Stimulated activated naive CD8-positive, alpha-beta T cell treated with anti-CD3 and anti-CD28 coated beads, Interleukin-15, Interleukin-2, amounts not matched to agents 100 U/mL and 50 U/mL, for 24 hours (primary cell): ENCODE results near the gene MYO3B.
"Not testable (repeated sequence)": the region's sequence is repeated elsewhere in the genome, so short reads cannot be mapped to it uniquely, and the experiment has no call there.

Source experiments
- ATAC-seq: fragments of 150-1000 bp; cut with Tn5 transposase; one replicate; pipeline ENCODE4 v1.10.0; 2021
- DNase-seq: peaks from one replicate; pipeline ENCODE4 v3.0.0; 2021

Gene MYO3B

DNA sequence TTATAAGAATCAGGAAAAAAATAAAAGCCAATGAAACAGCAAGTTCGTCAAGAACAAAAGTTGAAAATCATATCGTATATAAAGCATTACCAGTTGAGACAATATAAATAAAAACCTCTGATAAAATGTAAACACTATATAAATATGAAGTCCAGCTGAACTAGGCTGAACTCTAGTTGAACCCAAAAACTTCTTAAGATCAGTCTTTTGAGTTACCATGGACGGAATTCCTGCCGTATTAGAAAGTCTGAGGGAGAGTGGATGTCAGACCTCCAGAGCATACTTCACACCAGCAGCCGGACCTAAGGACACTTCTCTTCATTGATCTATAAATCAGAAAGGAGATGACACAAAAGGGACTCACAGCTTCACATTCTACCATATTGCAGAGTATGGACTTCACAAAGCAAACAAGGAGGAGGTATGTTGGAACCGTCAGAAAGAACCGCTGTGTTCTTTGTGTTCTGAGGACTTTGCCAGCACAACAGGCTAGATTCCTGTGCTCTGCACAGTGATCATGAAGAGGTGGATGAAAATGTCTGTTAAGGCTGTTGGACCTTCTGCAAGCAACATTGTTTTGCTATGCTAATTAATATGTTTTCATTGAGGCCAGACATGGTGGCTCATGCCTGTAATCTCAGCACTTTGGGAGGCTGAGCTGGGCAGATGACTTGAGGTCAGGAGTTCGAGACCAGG, 469.9 kb downstream of the MYO3B start:
- no peak for ATAC-seq
- no peak for DNase-seq

DNA sequence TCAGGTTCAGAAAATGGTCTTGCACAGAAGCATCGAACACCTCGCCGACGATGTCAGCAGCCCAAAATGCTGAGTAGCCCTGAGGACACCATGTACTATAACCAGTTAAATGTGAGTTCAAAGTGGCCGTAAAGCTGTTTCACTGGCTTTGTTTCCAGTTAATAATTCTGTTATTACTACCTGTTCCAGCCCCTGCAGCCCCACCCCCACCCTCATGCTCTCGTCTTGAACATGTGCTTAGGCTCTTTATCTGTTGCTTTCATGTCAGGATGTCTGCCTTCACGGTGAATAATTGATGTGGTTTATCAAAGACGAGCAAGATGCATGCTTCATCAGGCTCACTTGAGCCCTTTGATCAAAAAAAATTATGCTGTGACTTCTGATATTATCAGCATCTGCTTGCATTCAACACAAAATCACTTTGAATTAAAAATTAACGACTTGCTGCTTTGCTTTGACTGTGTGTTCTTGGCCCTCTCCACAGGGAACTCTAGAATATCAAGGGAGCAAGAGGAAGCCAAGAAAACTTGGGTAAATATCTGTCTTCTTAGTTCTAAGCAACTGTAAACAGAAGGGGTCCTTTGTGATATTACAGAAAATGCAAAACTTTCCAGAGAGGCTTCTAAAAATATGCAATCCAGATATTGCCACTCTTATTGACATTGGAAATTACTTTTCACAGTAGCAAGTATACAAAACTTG, 473.8 kb downstream of the MYO3B start:
- peak; percentile 3 for DNase-seq

DNA sequence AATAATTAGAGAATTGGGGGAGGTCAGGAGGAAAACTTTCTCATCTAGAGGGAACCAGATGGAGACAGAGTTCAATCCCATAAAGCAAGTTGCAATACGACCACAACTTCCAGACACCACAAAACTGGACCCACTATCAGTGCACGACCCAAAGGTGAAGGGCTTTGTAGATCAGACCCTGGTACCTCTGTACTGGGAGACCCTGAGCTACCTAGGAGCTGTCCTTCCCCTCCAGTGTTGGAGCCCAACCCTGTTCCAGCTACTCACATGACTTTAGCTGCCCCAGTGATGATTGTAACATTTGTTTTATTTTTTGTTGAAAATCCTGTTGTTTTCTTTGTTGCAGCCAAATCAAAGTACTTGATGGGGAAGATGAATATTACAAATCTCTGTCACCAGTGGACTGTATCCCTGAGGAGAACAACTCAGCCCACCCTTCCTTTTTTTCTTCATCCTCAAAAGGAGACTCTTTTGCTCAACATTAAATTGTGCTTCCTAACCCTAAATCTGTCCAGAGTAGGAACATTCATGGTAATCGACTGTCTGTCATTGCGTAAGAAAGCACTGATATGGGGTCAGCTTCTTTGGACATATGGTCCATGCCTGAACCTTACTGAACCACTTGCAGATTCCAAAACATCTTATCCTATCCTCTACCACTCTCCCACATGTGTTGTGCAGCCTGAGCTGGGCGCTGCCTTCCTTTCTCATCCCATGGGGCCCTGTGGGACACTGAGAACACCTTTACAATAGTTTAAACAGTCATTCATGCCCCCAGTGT, 474.9 kb downstream of the MYO3B start:
- ATAC-seq (no peak), DNase-seq (no peak)

More for the DNA sequence above, 473.8 kb downstream of the MYO3B start:
- ATAC-seq, result no peak

DNA sequence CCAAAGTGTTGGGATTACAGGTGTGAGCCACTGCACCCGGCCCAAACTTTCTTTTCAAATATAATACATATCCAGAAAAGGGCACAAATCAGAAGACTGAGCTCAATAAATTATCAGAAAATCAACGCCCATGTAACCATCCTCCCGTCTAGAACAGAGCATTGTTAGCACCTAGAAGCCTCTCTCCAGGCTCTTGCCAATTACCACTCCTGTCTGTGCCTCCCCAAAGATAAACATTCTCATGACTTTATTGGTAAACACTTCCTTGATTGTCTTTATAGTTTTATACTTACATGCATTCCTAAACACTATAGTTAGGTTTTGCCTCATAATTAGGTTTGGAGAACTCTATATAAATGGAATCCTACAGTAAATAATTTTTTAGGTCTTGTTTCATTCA, 478.7 kb downstream of the MYO3B start:
- DNase-seq (no peak), ATAC-seq (no peak)

DNA sequence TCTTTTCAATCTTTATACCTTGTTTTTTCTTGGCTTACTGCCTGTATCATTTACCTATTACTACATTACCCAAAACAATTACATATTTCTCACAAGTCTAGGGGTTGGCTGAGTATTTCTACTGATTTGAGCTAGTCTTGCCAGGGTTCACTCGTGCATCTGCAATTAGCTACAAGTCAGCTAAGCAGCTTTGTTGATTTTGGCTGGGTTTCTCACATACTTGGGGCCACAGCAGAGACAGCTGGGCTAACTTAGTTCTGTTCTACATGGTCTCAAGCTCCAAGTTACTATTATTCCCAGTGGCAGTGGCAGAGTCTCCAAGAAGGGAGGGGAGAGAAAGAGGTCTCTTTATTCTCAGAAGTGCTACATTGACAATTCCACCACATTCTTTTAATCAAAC, 482.5 kb downstream of the MYO3B start:
- ATAC-seq (no peak), DNase-seq (no peak)

DNA sequence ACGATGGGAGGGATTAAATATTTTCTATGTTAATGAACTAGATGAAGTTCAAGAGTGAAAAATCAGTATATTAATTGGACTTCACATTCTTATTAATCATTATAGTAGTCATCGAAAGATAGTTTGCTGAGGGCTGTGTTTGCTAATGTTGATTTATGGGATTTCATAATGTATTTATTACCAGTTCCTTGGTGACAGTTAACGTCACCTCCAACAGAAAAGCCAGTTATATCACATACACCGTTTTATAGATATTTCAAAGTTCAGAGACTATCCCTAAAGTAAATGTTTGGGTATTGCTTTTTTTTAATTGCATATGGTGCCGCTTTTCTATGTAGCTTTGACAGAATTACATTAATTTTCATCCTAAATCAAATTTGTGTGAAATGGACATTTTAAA, 487.8 kb downstream of the MYO3B start:
- no peak for DNase-seq
- ATAC-seq, result no peak

DNA sequence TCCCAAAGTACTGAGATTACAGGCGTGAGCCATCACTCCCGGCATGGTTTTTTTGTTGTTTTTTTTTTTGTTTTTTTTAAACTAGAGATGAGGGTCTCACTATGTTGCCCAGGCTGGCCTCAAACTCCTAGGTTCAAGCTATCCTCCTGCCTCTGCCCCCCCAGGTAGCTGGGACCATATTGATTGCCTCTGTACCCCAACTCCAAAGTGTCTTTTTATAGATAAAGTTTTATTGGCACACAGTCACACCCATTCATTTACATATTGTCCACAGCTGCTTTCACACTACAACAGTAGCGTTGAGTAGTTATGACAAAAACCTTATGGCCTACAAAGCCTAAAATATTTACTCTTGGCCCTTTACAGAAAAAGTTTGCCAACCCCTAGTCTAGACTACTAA, 492.0 kb downstream of the MYO3B start:
- ATAC-seq (no peak), DNase-seq (no peak)

DNA sequence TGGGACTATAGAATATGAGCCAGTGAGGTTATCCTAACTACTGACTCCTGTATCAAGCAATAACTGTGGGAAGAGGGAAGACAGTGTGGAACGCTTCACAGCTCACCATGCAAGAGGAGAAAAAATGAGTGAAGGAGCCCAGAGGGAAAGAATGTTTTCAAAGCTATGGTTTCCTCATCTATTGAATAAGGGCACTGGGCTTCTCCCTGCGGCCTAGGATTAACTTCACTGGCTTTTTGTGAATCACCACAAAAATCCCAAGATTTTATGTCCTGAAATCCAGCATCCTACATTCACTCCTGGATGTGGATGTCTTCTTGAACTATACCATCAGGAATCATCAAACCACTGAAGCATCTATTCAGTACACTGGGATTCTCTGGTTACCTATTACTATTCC, 492.7 kb downstream of the MYO3B start:
- DNase-seq (no peak), ATAC-seq (no peak)

DNA sequence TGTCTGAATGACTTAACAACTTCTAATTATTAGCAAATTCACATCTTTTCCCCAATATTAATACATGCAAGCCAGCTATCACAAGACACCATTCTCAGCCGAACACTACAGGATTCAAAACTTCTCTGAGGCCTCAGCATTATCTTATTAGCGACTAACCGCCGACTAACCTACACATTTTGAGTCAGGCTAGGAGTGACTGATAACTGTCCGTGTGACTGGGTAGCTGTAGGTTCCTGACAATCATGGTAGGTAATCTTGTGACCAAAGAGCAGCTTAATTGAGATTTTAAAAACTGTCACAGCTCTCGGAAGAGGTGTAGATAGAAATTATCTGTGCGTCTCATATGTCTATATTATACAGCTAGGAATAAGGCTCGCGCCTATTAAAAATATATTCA, 493.1 kb downstream of the MYO3B start:
- no peak for ATAC-seq

DNA sequence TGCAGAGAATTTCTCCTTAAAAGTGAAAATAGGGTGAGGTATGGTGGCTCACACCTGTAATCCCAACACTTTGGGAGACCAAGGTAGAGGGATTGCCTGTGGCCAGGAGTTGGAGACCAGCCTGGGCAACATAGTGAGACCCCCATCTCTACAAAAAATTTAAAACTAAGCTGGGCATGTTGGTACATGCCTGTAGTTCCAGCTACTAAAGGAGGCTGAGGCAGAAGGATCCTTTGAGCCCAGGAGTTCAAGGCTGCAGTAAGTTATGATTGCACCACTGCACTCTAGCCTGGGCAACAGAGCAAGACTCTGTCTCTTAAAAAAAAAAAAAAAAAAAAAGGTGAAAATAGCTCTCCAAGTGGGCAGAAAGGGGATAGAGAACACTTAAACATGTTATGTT, 496.3 kb downstream of the MYO3B start:
- not testable (repeated sequence) for ATAC-seq, DNase-seq

More for the DNA sequence above, 493.1 kb downstream of the MYO3B start:
- DNase-seq, result no peak

DNA sequence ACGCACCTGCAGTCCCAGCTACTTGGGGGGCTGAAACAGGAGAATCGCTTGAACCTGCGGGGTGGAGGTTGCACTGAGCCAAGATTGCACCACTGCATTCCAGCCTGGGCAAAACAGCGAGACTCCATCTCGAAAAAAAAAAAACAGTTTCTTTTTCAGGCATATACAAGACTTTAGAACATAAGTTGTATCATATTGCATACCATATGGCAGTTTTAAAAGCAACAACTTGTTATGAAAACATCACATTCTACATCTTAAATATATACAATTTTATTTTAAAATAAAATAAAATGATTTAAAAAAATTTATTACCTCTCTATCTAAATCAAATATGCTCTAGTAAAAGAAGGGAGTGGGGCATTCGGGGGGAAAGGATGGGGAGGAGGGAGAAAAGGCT, 497.8 kb downstream of the MYO3B start:
- DNase-seq (no peak), ATAC-seq (no peak)

DNA sequence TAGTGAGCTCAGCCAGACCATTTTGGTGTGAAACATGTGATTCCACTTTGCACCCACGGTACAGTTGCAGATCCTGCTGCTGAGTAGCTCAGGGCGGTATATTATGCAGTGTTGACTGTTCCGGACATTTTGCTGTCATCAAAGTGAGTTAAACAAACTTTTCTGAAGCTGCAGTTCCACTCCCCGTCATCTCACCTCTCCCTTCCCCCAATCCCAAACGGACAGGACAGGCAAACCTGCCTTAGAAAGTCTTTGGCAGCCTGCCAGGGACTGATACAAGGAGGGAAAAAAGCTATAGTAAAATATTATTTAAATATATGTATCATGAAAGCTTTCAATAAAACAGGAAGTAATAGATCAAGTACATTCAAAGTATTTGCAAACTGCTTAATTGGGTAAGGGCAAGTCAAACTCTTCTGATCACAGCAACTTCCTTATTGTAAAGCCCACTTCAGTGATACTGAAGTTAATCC, 501.7 kb downstream of the MYO3B start:
- no peak for DNase-seq
- no peak for ATAC-seq

DNA sequence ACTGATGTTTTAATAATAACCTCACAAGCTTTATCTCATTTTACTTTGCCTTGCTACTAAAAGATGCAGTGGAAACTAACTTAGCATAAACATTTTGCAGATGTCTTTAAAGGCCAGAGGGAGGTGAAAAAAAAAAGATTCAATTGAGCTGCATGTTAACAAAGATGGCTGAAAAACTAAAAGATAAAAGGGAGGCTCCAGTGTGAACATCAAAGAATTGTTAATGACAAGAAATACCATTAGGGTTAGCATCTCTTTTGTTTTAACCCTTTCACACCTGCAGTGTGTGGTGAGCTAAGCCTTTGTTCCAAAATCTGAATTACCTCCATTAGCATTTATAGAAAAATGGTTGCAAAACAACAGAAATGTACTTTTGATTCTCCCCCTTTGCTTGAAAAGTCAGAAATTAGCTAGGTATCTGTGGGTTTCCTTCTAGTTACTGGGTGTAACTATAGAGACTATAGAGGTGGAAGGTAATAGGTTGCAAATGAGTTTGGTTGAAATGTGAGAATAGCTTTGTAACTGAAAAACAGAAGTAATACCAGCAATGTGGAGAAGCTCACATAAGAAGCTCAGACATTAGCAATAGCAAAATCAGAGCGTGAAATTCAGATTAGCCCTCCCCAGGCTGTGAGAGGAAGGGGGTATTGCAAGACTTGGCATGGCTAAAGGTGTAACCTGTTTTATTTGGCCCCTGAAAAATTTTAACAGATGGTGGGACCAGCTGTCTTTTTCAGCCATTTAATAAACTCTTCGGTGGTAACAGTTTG, 502.4 kb downstream of the MYO3B start:
- ATAC-seq (no peak), DNase-seq (no peak)

DNA sequence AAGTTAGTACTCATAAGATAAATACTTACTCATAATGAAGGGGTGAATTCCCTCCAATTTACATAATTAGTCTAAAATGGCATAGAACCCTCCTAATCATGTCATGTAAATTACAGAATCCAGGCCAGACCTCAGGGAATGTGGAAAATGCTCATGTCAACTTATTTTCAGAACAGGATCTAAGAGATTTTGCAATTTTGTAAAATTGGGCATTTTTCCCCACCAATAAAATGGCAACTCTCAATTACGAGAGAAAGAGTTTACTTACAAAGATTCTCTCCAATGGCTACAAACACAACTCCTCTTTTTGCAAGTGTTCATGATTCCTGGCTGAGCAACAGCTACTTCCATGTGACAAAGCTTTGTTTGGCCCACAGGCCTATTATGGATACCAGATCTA, 503.4 kb downstream of the MYO3B start:
- ATAC-seq (no peak), DNase-seq (no peak)

DNA sequence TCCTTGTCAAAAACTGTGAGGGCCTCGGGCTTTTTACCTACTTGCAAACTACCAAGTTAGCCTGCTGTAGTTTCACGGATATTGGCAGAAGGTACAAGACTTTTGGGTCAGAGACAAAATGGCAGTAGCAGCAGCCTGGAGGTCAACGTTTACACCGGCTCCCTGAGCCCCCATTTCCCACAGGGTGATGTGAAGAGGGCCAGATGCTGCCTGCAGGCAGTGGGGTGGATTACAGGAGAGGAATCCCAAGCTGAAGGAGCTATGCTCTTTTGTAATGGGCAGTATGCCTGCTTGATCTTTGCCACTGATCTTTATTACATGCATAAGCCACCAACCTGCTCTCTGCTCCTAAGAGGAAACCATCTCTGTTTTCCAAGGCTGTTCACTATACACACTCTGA, 507.6 kb downstream of the MYO3B start:
- no peak for ATAC-seq

DNA sequence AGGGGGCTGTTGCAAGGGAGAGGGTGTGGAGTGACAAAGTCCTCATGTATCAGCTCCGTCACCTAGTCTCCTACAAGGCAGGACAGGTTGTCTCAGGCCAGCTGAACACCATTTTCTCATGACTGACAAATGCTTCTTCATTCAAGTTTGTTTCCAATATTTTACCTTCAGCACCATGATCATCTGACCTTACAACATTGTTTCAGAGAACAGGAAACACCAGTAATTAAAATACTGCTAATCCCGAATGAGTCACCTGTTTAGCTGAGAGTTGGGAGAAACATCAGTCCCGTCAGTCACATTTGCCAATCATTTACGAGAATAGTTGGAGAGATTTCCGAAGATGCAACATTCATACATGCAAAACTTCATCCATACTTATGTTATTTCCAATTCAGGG, 511.5 kb downstream of the MYO3B start:
- DNase-seq, result no peak
- no peak for ATAC-seq

More for the DNA sequence above, 507.6 kb downstream of the MYO3B start:
- DNase-seq, result no peak

DNA sequence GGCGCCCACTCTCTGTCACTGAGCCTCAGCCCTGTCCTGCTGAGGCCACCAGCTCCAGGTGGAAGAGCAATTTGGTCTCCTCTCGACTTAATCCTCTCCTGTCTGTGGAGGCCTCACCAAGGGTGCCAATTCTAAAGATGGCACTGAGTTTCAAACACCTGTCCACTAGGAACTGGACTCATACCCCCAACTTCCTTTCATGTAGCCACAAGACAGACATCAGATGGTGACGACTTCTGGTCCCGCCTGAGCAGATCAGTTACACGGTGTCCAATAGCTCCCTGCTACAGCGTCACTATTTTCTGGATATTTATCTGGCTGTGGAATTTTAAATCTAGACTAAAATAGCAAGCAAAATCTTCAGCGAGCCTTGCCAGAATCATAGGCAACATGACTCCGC, 512.7 kb downstream of the MYO3B start:
- DNase-seq (no peak), ATAC-seq (no peak)

DNA sequence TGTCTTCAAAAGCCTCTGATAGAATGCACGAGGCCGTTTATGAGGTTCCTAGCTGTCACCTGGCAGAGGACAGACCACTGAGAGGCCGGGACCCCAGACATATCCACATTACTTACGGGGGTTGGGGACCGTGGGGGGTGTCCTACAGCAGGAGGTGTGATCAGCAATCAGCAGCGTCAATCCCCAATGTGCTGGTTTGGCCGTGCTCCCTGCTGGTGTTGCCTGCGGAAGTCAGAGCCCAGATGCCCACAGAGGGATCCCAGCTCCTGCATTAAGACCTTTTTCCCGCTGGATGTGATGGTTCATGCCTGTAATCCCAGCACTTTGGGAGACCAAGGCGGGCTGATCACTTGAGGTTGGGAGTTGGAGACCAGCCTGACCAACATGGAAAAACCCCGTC, 516.4 kb downstream of the MYO3B start:
- DNase-seq (no peak), ATAC-seq (no peak)

DNA sequence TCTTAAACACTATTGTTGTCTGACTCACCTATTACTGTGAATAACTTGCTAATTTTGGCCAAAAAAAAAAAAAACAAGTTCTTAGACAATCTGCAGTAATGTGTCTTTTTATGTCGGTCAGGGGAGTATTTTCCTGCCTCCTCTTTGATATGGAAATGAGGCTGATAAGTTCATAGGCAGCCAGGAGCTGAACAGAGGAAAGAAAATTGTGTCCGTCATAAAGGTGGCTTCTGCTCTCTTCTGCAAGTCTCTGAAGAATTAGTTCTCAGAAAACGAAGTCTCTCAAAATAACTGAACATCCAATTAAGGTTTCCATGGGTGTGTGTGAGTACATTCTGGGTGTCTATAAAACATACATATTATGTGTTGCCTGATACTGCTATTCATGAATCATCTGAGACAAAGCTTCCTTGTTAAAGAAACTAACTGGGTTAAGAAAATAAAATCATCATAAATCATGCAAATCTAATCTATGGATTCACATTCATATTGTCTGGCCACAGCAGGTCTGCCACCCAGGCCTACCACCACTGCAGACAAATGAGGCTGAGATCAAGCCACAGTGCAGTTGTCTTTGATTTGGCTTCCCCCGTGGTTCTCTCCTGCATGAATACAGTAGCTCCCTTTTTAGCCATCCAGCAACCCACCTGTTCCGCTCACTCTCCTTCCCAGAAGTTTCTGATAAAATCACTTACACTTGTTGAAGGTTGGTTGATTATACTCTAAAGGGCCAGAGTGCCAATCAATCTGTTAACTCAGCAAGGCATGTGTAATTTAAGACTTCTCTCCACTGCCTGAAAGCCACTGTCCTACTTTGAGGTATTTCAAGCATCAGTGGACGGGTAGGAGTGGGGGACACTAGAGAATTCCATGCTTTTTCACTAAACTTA, 517.8 kb downstream of the MYO3B start:
- DNase-seq, result no peak
- no peak for ATAC-seq

DNA sequence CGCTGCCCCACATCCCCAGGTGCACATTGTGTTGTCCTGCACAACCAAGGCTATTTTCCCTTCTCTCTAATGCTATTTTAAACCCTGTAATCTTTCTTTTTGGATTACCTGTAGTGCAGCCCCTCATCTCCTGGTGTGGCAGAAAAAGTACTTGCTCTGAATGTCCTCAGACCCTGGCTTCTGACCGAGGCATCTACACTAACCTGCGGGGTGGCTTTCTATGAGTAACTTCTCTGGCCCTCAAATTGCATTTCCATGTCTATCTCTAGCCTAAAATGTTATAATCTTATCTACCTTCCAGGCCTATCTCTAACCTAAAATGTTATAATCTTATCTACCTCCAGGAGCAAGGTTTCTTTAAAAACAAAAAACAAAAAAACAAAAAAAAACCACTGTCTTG, 519.0 kb downstream of the MYO3B start:
- no peak for ATAC-seq
- DNase-seq, result no peak

DNA sequence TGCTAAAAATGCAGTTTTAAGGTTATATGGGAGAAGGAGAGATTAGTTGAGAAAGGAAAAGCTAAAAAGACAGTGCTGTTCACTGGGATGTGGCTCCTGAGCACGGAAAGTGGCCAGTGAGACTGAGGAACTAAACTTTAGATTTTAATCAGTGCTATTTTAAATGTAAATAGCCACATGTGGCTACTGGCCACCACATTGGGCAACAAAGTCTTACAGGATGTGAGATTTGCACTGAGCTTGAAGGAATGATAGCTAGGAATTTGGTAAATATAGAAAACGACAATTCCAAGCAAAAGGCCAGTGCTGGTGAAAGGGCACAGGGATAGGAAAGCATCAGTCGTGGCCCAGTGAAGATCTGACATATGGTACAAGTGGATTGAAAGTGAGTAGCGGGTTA, 523.1 kb downstream of the MYO3B start:
- ATAC-seq, result no peak

More for the DNA sequence above, 523.1 kb downstream of the MYO3B start:
- no peak for DNase-seq
